Stomach (tissue), 4 donors: ENCODE data around the gene RETREG2.

Experiments
- POLR2AphosphoS5 ChIP-seq, 3 donors: sonication (generic); formaldehyde crosslinking; IDR thresholded peaks; one replicate each; pipeline ENCODE4 v1.6.1; 2016; ENCODE audit warnings: antibody characterized with exemption in 3 of 3
- TF ChIP-seq, protein P1 (sequence below), 7 experiments: fragments of 450-650 bp in 4 of 7; fragments of 200-600 bp in 3 of 7; sonication (generic) in 3 of 7; IDR thresholded peaks; one replicate each; pipeline ENCODE4 v1.5.1; 2016 to 2019; ENCODE audit warnings: antibody characterized with exemption in 7 of 7, control low read depth in 2 of 7, mild to moderate bottlenecking in 1 of 7

- TF ChIP-seq, protein P1, sequence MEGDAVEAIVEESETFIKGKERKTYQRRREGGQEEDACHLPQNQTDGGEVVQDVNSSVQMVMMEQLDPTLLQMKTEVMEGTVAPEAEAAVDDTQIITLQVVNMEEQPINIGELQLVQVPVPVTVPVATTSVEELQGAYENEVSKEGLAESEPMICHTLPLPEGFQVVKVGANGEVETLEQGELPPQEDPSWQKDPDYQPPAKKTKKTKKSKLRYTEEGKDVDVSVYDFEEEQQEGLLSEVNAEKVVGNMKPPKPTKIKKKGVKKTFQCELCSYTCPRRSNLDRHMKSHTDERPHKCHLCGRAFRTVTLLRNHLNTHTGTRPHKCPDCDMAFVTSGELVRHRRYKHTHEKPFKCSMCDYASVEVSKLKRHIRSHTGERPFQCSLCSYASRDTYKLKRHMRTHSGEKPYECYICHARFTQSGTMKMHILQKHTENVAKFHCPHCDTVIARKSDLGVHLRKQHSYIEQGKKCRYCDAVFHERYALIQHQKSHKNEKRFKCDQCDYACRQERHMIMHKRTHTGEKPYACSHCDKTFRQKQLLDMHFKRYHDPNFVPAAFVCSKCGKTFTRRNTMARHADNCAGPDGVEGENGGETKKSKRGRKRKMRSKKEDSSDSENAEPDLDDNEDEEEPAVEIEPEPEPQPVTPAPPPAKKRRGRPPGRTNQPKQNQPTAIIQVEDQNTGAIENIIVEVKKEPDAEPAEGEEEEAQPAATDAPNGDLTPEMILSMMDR (IDR thresholded peaks at IDR 0.05) = no peak
- no peak for TF ChIP-seq POLR2AphosphoS5 (IDR thresholded peaks at IDR 0.05)
Measured at GRCh38 chr2:219214141-219214540, 36.1 kb downstream of the RETREG2 start.
